ENCODE measurements around the gene ARL3.

ARL3 gene

GRCh38 chr10:102652170-102652916 lies 61.9 kb downstream of the ARL3 start (continued):
- no peak for TF ChIP-seq CSRNP3 (CRISPR knock-in tag; IDR thresholded peaks at IDR 0.05)
- TF ChIP-seq TCF4 (CRISPR knock-in tag; IDR thresholded peaks at IDR 0.05; ENCODE audit: borderline replicate concordance): no peak
- TF ChIP-seq ESRRG (CRISPR knock-in tag; IDR thresholded peaks at IDR 0.05): no peak
- TF ChIP-seq ZC3H10 (CRISPR knock-in tag; IDR thresholded peaks at IDR 0.05): no peak
- no peak for TF ChIP-seq CREB5 (CRISPR knock-in tag; IDR thresholded peaks at IDR 0.05; ENCODE audit: low read depth)

GRCh38 chr10:102651455-102652169 lies 62.6 kb downstream of the ARL3 start:
- no peak for TF ChIP-seq PPARA (CRISPR knock-in tag; IDR thresholded peaks at IDR 0.05; ENCODE audit: borderline replicate concordance)
- TF ChIP-seq PATZ1 (CRISPR knock-in tag; IDR thresholded peaks at IDR 0.05; ENCODE audit: borderline replicate concordance): no peak
- no peak for TF ChIP-seq CSDC2 (CRISPR knock-in tag; IDR thresholded peaks at IDR 0.05)
- no peak for TF ChIP-seq TSHZ2 (CRISPR knock-in tag; IDR thresholded peaks at IDR 0.05)
- no peak for ATAC-seq

- TF ChIP-seq CSRNP3 (CRISPR knock-in tag; IDR thresholded peaks at IDR 0.05): no peak
- TF ChIP-seq POU6F1 (CRISPR knock-in tag; IDR thresholded peaks at IDR 0.05; ENCODE audit: borderline replicate concordance, low read depth): no peak
- no peak for TF ChIP-seq CSDC2 (CRISPR knock-in tag; IDR thresholded peaks at IDR 0.05)
- TF ChIP-seq ZFP3 (CRISPR knock-in tag; IDR thresholded peaks at IDR 0.05): no peak
- no peak for TF ChIP-seq GLIS3 (CRISPR knock-in tag; IDR thresholded peaks at IDR 0.05)
- TF ChIP-seq ISL1 (CRISPR knock-in tag; IDR thresholded peaks at IDR 0.05): no peak
- no peak for TF ChIP-seq RARB (CRISPR knock-in tag; IDR thresholded peaks at IDR 0.05)
- TF ChIP-seq BACH2 (CRISPR knock-in tag; IDR thresholded peaks at IDR 0.05; ENCODE audit: borderline replicate concordance): no peak
- ATAC-seq: no peak
Observed at GRCh38 chr10:102650655-102651454, 63.3 kb downstream of the ARL3 start.

All from SK-N-SH treated with all-trans-retinoic acid at 6 μM for 48 hours (cell line).